ENCODE data around the gene PPWD1.

Gene PPWD1

DNA sequence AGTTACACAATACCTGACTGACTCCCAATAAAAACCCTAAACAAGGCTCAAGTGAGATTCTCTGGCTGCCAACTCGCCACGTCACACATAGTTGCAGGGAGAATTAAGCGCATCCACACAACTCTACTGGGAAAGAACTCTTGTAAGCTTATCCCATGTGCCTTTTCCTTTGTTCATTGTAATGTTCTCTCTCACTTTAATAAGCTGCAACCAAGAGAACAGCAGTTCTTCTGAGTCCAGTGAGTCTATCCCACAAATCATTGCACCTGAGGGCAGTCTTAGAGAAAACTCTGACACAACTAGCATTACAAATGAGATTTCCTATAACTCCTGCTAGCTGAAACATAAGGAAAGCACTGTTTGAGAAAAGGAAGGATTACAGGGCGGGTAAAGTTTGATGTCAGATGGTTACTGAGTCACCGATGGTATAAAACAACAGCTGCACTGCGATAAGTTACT, 27.5 kb upstream of the PPWD1 start:
- Histone ChIP-seq H3K27ac (ENCODE audit: low read length) (no peak overlapping the region), H2AFZ (ENCODE audit: low read depth, low read length) (no peak overlapping the region), H3K9me3 (ENCODE audit: insufficient read depth, low read length, severe bottlenecking) (no peaks in the 10 kb centered on the region), H3K4me2 (ENCODE audit: insufficient read depth, low read length) (no peak overlapping the region), H3K27me3 (ENCODE audit: insufficient read depth, low read length, poor library complexity) (no peaks in the 10 kb centered on the region), H3K79me2 (ENCODE audit: insufficient read depth, low read length) (no peaks in the 10 kb centered on the region), H3K9ac (ENCODE audit: low read depth, low read length) (no peak overlapping the region), H4K20me1 (ENCODE audit: insufficient read depth, low read length) (no peaks in the 10 kb centered on the region), H3K36me3 (ENCODE audit: insufficient read depth, low read length) (peaks cover 59% of the 10 kb centered on the region), H3K4me3 (ENCODE audit: low read depth in 1 of 2, low read length in 2 of 2) (no peak overlapping the region), H3K4me1 (ENCODE audit: insufficient read depth, low read length) (no peaks in the 10 kb centered on the region)
- DNase-seq (no peak), ATAC-seq (ENCODE audit: insufficient read depth, low read depth) (no peak)
- TF ChIP-seq EZH2 (IDR thresholded peaks at IDR 0.05; ENCODE audit: borderline replicate concordance, low read depth, low read length, severe bottlenecking), result no peak
- no peak for TF ChIP-seq CTCF (IDR thresholded peaks at IDR 0.05; ENCODE audit: borderline replicate concordance, extremely low read depth, low read length, poor library complexity, severe bottlenecking)

DNA sequence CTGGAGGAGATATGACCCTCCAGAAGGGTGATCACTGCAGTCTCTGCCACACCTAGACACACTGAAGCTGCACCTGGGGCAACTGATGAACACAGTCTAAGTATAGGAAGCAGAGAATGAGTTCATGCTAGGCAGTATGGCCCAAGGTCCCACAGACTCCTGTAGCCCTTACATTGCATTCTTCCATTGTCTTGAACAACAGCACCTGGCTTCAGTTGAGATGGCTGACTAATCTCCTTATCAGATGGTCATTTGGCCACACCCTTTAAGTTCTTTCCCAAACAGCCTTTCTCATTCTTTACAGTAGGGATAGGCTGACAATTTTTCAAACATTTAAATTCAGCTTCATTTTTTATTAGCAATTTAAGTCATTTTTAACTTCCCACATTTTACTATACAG, 23.3 kb upstream of the PPWD1 start:
- Histone ChIP-seq H3K4me2 (ENCODE audit: insufficient read depth, low read length) (no peak overlapping the region), H3K9me3 (ENCODE audit: insufficient read depth, low read length, severe bottlenecking) (no peaks in the 10 kb centered on the region), H3K36me3 (ENCODE audit: insufficient read depth, low read length) (peaks cover 90% of the 10 kb centered on the region), H3K27me3 (ENCODE audit: insufficient read depth, low read length, poor library complexity) (no peaks in the 10 kb centered on the region), H3K27ac (ENCODE audit: low read length) (no peak overlapping the region), H3K79me2 (ENCODE audit: insufficient read depth, low read length) (no peaks in the 10 kb centered on the region), H2AFZ (ENCODE audit: low read depth, low read length) (no peak overlapping the region), H3K4me3 (ENCODE audit: low read depth in 1 of 2, low read length in 2 of 2) (no peak overlapping the region), H3K4me1 (ENCODE audit: insufficient read depth, low read length) (no peaks in the 10 kb centered on the region), H4K20me1 (ENCODE audit: insufficient read depth, low read length) (no peaks in the 10 kb centered on the region), H3K9ac (ENCODE audit: low read depth, low read length) (no peak overlapping the region)
- TF ChIP-seq EZH2 (IDR thresholded peaks at IDR 0.05; ENCODE audit: borderline replicate concordance, low read depth, low read length, severe bottlenecking) (no peak), CTCF (IDR thresholded peaks at IDR 0.05; ENCODE audit: borderline replicate concordance, extremely low read depth, low read length, poor library complexity, severe bottlenecking) (no peak)
- 0 out of 3 replicates have a peak, but pooled peaks have one; percentile 21 for ATAC-seq (ENCODE audit: insufficient read depth, low read depth)
- no peak for DNase-seq

GRCh38 chr5:65544473-65544872, 18.6 kb upstream of the PPWD1 start:
- no peak for TF ChIP-seq EZH2 (IDR thresholded peaks at IDR 0.05; ENCODE audit: borderline replicate concordance, low read depth, low read length, severe bottlenecking)
- no peak for TF ChIP-seq CTCF (IDR thresholded peaks at IDR 0.05; ENCODE audit: borderline replicate concordance, extremely low read depth, low read length, poor library complexity, severe bottlenecking)
- Histone ChIP-seq H3K4me1 (ENCODE audit: insufficient read depth, low read length) (no peaks in the 10 kb centered on the region), H3K4me3 (ENCODE audit: low read depth in 1 of 2, low read length in 2 of 2) (no peak overlapping the region), H3K79me2 (ENCODE audit: insufficient read depth, low read length) (0 out of 2 replicates have a peak, but pooled peaks cover 2% of the 10 kb centered on the region), H2AFZ (ENCODE audit: low read depth, low read length) (no peak overlapping the region), H3K27ac (ENCODE audit: low read length) (no peak overlapping the region), H3K4me2 (ENCODE audit: insufficient read depth, low read length) (no peak overlapping the region), H3K36me3 (ENCODE audit: insufficient read depth, low read length) (peaks cover 86% of the 10 kb centered on the region), H4K20me1 (ENCODE audit: insufficient read depth, low read length) (no peaks in the 10 kb centered on the region), H3K9me3 (ENCODE audit: insufficient read depth, low read length, severe bottlenecking) (no peaks in the 10 kb centered on the region), H3K9ac (ENCODE audit: low read depth, low read length) (no peak overlapping the region), H3K27me3 (ENCODE audit: insufficient read depth, low read length, poor library complexity) (no peaks in the 10 kb centered on the region)
- DNase-seq (no peak), ATAC-seq (ENCODE audit: insufficient read depth, low read depth) (no peak)

DNA sequence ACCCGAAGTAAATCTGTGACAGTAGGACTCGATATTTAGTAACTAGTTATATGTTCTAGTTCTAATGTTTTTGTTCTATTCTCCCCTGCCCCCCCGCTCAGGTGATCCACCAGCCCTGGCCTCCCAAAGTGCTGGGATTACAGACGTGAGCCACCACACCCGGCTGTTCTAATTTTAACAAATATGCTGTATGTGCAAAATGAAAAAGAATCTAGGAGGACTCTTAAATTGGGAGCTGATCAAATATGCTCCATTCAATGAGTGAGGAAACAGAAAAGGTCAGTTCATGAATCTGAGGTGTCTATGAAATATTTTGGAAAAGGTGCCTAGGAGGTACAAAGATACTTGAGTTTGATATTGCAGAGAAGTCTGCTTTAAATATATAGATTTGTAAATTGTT, 17.0 kb upstream of the PPWD1 start:
- no peak overlapping the region for H3K4me3 ChIP-seq (ENCODE audit: low read depth in 1 of 2, low read length in 2 of 2)
- H2AFZ ChIP-seq (ENCODE audit: low read depth, low read length), result no peak overlapping the region
- peaks cover 87% of the 10 kb centered on the region for H3K36me3 ChIP-seq (ENCODE audit: insufficient read depth, low read length)
- ATAC-seq (ENCODE audit: insufficient read depth, low read depth), result no peak
- H3K27me3 ChIP-seq (ENCODE audit: insufficient read depth, low read length, poor library complexity), result no peaks in the 10 kb centered on the region
- no peak overlapping the region for H3K4me2 ChIP-seq (ENCODE audit: insufficient read depth, low read length)
- H3K9ac ChIP-seq (ENCODE audit: low read depth, low read length), result no peak overlapping the region
- DNase-seq, result no peak
- peaks cover 5% of the 10 kb centered on the region; the same call in 1 of the 2 replicates for H3K79me2 ChIP-seq (ENCODE audit: insufficient read depth, low read length)
- TF ChIP-seq CTCF (IDR thresholded peaks at IDR 0.05; ENCODE audit: borderline replicate concordance, extremely low read depth, low read length, poor library complexity, severe bottlenecking), result no peak
- no peak for TF ChIP-seq EZH2 (IDR thresholded peaks at IDR 0.05; ENCODE audit: borderline replicate concordance, low read depth, low read length, severe bottlenecking)
- no peaks in the 10 kb centered on the region for H3K9me3 ChIP-seq (ENCODE audit: insufficient read depth, low read length, severe bottlenecking)
- H4K20me1 ChIP-seq (ENCODE audit: insufficient read depth, low read length), result no peaks in the 10 kb centered on the region
- H3K27ac ChIP-seq (ENCODE audit: low read length), result no peak overlapping the region
- no peaks in the 10 kb centered on the region for H3K4me1 ChIP-seq (ENCODE audit: insufficient read depth, low read length)
